ENCODE measurements around the gene GLG1. TPM values are rescaled to one million over a fixed set of nuclear protein-coding genes. Genes with fewer than 3 reads are reported as not detected.

Gene GLG1
- total and polyA plus RNA-seq, 12 donors = 31.6 to 146 (median 112) TPM

GRCh38 chr16:74622005-74622404, 15.1 kb upstream of the GLG1 start:
- peak in 1 of 7 donors; percentile 27 for DNase-seq
- Histone ChIP-seq H3K36me3 (replicated peaks in 1 of 2) (peaks cover 0 to 37% of the 10 kb centered on the region in 2 donors), H3K4me3 (no peak overlapping the region), H3K27me3 (no peaks in the 10 kb centered on the region), H3K4me1 (replicated peaks in 1 of 2) (peaks cover 0 to 2% of the 10 kb centered on the region in 2 donors), H3K27ac (no peak overlapping the region), H3K9me3 (replicated peaks in 1 of 3) (no peaks in the 10 kb centered on the region)
- intact Hi-C loops (cut with DNase I) = loop anchor here (10.0 kb wide), 2 partner anchors 147 to 157 kb away; no protein-coding TSS in a partner anchor
- TF ChIP-seq, protein P1, sequence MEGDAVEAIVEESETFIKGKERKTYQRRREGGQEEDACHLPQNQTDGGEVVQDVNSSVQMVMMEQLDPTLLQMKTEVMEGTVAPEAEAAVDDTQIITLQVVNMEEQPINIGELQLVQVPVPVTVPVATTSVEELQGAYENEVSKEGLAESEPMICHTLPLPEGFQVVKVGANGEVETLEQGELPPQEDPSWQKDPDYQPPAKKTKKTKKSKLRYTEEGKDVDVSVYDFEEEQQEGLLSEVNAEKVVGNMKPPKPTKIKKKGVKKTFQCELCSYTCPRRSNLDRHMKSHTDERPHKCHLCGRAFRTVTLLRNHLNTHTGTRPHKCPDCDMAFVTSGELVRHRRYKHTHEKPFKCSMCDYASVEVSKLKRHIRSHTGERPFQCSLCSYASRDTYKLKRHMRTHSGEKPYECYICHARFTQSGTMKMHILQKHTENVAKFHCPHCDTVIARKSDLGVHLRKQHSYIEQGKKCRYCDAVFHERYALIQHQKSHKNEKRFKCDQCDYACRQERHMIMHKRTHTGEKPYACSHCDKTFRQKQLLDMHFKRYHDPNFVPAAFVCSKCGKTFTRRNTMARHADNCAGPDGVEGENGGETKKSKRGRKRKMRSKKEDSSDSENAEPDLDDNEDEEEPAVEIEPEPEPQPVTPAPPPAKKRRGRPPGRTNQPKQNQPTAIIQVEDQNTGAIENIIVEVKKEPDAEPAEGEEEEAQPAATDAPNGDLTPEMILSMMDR (IDR thresholded peaks at IDR 0.05) = no peak
- TF ChIP-seq POLR2A (IDR thresholded peaks at IDR 0.05) = no peak
- WGBS, 4 donors = 95 to 97% (median 96%) methylated on average over 4 of the region's 4 CpGs

- TF ChIP-seq POLR2A (IDR thresholded peaks at IDR 0.05) = no peak
- TF ChIP-seq, protein P1 (IDR thresholded peaks at IDR 0.05) = no peak
- intact Hi-C loops (cut with DNase I) = no loop called here
- Histone ChIP-seq H3K4me3 (no peak overlapping the region), H3K9me3 (replicated peaks in 1 of 3) (no peaks in the 10 kb centered on the region), H3K27me3 (no peaks in the 10 kb centered on the region), H3K4me1 (replicated peaks in 1 of 2) (no peaks in the 10 kb centered on the region), H3K36me3 (replicated peaks in 1 of 2) (peaks cover 0 to 4% of the 10 kb centered on the region in 2 donors), H3K27ac (no peak overlapping the region)
- 88 to 100% (median 98%) methylated on average over 1 of the region's 1 CpG for WGBS, 4 donors
- DNase-seq = peak in 1 of 7 donors; percentile 2
Measured at GRCh38 chr16:74617206-74617788, 10.4 kb upstream of the GLG1 start.

DNA sequence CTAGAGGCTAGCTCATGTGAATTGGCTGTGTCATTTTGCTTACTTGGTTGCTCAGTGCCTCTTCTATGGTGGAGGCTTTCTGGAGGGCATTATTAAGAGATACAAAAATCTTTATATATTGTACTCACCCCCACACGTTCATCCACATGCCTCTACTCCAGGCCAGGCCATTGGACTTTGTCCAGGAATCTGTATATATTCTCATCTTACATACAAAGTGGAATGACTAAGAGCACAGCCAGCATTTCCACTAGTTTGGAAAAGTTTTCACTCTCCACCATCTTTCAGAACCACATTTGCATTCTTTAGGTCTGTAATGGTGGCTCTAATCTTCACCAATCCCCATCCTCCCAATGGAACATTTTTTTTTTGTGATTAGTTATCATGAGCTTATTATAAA, 4.8 kb upstream of the GLG1 start:
- no peaks in the 10 kb centered on the region for H3K36me3 ChIP-seq (replicated peaks in 1 of 2)
- no peak for TF ChIP-seq POLR2A (IDR thresholded peaks at IDR 0.05)
- TF ChIP-seq, protein P1 (IDR thresholded peaks at IDR 0.05) = no peak
- H3K9me3 ChIP-seq (replicated peaks in 1 of 3) = no peaks in the 10 kb centered on the region
- intact Hi-C loops (cut with DNase I) = no loop called here
- H3K4me1 ChIP-seq (replicated peaks in 1 of 2) = no peaks in the 10 kb centered on the region
- H3K4me3 ChIP-seq = no peak overlapping the region
- no peak overlapping the region for H3K27ac ChIP-seq
- no peaks in the 10 kb centered on the region for H3K27me3 ChIP-seq
- WGBS, 4 donors = 79 to 88% (median 85%) methylated on average over 1 of the region's 1 CpG
- no peak for DNase-seq

- Histone ChIP-seq H3K4me1 (replicated peaks in 1 of 2) (peaks cover 22 to 23% of the 10 kb centered on the region in 2 donors), H3K4me3 (no peak overlapping the region), H3K36me3 (replicated peaks in 1 of 2) (no peaks in the 10 kb centered on the region), H3K27me3 (no peaks in the 10 kb centered on the region), H3K27ac (no peak overlapping the region), H3K9me3 (replicated peaks in 1 of 3) (no peaks in the 10 kb centered on the region)
- intact Hi-C loops (cut with DNase I) = no loop called here
- WGBS, 4 donors = 77 to 80% (median 79%) methylated on average over 6 of the region's 6 CpGs
- DNase-seq = no peak
- TF ChIP-seq, protein P1 (IDR thresholded peaks at IDR 0.05) = no peak
- no peak for TF ChIP-seq POLR2A (IDR thresholded peaks at IDR 0.05)
Measured at GRCh38 chr16:74608944-74609343, 2.0 kb upstream of the GLG1 start.
